GM21367 (cell line): ENCODE results near the gene SLC22A3.
"Not testable (repeated sequence)": the region's sequence is repeated elsewhere in the genome, so short reads cannot be mapped to it uniquely, and the experiment has no call there.

Experiments used
- ATAC-seq: cut with Tn5 transposase; IDR thresholded peaks from one replicate; pipeline ENCODE4 v1.9.1; 2021; ENCODE audit not compliant: unreplicated experiment

SLC22A3 gene

DNA sequence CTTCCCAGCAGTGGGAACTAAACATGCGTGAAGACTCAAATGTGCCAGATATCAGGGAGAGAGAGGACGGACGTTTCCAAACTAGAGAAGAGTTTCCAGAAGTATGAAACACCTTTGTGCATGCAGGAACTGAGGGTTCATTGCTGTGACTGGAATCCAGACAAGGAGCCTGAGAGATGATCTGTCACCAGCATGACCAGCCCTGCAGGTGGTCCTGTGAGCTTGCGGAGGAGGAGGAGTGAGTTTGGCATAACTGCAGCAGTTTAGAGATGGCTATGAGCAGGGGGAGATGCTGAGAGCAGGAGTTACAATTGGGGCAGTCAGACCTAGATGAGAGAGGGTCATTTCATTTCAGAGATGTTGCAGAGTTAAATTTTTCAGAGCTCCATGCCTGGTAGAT, 89.6 kb downstream of the SLC22A3 start:
- no peak for ATAC-seq

DNA sequence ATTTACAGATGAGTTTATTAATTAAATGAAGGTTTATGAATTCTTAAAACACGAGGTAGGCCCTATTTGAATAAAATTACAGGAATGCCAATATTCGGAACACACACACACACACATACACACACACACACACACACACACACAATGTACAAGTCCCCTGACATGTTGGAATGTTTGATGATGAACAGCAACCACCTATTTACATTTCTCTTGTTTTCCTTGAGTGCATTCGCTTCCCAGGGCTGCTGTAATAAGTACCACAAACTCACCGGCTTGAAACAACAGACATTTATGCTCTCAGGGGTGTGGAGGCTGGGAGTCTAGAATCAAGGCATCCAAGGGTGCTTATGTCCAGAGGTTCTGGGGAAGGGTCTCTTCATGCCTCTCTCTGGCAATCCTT, 90.3 kb downstream of the SLC22A3 start:
- ATAC-seq: no peak

DNA sequence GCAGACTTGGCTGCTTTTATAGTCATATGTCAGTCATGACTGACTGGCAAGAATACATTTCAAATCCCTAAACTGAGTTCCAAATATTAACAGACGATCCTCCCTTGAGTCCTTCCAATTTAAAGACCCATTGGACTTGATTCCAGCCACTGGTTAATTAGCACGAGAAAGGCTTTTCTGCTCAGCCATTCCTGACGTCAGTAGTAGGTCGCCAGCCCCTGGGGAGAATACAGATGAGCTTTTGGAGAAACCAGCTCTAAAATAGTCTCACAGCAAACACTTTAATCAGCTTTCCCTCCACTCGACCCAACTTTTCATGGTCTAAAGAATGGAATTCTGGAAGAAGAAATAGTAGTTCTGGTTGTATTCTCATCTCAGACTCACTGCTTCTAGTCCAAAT, 91.6 kb downstream of the SLC22A3 start:
- ATAC-seq: no peak

DNA sequence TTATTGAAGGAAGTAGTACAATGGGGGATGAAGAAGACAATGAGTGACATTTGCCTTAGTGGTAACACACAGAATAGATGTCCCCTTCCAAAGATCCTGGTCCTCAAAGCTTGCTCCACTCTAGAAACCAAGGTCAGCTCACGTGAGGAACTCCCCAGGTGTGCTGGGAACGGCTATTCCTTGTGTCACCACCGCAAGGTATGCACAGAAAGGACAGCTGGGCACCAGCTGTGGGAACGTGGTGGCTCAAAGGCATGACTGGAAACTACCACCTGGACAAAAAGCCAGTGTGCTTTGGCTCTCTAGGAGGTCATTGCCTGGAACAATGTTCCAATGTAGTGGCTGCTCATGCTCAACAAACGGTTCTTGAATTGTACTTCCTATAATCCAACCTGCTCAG, 94.0 kb downstream of the SLC22A3 start:
- no peak for ATAC-seq

DNA sequence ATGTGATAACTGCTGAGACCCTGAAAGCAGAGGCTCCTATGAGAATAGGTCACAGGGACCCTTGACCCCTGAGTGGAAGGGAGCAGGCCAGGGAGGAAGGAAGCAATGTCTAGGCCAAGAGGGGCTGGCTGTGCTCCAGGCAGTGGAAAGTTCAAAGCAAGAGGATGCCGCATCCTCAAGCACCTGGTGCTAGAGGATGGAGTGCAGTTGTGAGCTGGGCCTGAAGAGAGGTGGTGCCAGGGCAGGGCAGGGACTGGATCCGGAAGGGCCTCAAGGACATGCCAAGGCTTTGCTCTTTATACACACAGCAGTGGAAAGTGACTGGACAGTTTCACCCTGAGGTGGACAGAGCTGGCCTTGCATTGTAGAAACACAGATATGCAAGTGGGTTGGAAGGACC, 97.0 kb downstream of the SLC22A3 start:
- no peak for ATAC-seq

DNA sequence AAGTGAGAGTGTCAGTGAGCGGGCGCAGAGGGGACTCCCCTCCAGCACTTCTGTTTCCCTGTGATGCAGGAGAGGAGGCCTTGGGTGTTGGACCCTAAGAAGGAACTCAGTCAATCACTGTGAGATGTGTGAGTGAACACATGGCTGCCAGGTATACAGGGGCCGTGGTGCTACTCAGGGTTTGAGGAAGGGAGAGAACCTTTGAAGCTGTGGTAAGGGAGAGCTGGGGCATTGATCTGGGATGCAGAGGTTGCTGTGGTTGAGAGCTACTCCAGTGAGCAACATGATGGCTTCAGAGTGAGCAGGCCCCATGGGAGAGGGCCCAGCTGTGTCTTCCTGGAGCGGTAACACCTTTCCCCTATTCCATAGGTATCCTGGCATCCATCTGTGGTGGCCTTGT, 99.2 kb downstream of the SLC22A3 start:
- ATAC-seq: no peak

DNA sequence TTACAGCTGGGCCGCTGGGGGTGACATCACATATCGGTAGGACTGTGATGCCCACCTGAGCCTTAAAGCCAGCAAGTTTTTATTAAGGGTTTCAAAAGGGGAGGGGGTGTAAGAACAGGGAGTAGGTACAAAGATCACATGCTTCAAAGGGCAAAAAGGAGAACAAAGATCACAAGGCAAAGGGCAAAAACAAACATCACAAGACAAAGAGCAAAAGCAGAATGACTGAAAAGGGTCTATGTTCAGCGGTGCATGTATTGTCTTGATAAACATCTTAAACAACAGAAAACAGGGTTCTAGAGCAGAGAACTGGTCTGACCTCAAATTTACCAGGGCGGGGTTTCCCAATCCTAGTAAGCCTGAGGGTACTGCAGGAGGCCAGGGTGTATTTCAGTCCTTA, 101.6 kb downstream of the SLC22A3 start:
- not testable (repeated sequence) for ATAC-seq

DNA sequence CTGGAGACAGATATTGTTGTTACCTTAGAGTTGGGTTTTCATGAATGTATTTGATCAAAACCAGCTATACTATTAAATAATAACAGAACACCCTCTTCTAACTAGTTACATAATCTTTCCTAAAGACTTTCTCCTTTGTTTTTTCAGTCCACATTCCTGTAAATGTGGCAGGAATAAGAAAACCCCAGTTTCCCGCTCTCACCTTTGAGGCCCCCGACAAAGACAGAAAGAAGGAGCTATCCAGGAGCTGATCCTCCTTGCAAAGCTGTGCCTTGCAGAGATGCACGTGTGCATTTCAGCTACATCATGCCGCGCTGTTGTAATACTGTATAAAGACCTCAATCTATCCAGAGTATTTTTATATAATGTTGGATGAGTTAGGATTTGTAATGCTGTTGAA, 102.7 kb downstream of the SLC22A3 start:
- no peak for ATAC-seq

DNA sequence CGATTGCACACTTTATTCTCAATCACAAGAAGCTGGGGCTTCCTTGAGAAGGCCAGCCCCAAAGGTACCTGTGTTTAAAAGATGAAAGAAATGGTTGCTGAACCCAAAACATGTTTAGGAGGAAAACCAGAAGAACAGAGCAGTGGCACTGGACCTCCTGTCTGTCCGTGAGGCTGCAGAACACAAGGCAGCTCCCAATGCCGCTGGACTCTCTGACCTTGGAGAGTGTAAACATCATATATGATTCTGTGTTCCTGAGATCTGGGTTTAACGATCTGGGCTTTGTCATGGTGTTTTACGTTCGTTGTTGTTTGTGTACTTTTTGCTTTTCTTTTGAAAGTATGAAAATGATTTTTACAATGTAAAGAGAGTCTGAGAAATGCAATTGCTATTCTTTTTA, 106.1 kb downstream of the SLC22A3 start:
- ATAC-seq: no peak

DNA sequence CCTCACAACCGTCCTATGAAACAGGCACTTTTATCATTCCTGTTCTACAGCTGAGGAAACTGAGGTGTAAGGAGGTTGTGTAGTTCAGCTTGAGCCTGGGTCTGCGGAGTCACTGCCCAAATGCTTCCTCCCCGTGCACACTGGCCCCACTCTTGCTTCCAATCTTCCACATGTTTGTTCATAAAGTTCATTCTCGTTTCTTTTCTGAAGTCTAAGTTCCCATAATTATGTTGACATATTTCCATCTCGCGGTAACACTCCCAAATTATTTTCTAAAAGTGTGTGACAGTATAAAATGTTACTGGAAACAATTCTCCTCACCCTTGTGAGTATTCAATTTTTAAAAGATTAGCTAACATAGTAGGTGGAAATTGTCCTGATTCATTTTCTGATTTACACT, 106.9 kb downstream of the SLC22A3 start:
- ATAC-seq: no peak

DNA sequence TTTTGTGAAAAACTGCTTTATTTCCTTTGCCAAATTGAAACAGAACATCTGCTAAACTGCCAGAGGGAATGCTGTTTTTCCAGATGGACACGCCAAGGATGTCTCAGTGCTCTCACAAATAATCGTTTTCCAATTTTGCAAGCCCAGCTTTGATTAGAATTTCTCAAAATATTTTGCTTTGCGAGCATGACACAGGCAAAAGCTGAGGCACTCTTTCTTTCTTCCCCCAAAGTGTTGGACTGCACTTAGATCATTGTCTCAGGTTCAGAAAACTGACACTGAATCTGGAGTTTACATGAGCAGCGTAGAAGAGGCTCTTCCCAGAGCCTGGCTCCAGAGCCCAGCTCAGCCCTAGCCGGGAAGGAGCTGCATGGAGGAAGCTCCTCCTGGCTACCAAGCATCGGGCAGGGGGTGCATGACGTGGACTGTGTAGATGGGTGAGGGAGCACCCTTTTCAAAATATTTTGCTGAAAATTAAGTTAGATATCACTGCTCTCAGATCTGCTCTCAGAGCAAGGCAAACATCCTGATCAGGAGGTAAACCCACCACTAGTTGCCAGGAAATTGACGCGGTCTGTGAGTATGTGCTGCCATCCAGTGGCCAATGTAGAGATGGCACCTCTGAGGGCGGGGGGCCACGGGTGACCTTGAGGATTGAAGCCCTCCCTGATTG, 107.5 kb downstream of the SLC22A3 start:
- ATAC-seq: no peak

DNA sequence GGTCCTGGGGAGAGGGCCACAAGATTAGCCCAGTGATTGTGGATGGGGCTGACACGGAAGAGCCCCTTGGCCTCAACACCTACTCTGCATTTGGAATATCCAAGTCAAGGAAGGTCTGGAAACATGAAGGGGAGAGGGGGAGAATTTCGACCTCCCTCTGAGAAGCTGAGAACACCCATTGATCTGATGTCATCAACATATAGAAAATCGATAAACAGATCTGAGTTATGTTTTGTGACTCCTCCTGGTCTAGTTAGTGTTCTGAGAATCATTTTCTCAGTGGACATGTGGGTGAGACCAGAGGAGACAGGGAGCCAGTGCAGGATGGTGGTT, 108.0 kb downstream of the SLC22A3 start:
- no peak for ATAC-seq

DNA sequence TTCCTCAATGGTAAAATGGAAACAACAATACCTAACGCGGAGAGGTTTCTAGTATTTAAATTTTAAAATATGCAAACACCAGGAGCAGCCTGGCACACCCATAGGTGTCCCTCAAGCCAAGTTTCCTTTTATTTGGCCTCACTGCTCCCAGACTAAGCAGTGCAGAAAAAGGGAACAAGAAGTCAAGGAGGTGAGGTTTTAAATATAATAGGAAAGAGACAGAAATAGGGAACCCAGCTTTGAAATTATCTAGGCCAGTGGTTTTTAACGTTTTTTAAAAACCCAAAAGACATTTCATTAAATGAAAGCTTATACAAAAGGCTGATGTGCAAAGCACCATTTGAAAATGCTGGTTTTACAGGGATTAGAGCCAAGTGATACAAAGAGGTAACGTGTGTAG, 109.6 kb downstream of the SLC22A3 start:
- no peak for ATAC-seq

DNA sequence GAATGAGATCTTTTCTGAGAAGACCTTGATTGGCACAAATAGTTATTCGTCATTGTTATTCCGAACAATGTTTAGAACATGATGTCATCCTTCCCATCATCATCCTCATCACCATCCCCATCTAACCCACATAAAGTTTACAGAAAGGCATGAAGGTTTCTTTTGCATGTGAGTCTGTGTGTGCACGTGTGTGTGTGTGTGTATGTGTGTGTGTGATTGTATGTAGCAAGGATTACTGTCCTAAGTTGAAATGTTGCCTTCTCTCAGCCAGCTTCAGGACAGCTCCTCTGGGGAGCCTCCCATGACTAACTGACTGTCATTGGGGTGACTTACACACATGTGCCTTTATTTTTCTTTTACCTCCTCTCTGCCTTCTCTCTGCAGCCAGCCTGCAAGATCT, 113.5 kb downstream of the SLC22A3 start:
- no peak for ATAC-seq

DNA sequence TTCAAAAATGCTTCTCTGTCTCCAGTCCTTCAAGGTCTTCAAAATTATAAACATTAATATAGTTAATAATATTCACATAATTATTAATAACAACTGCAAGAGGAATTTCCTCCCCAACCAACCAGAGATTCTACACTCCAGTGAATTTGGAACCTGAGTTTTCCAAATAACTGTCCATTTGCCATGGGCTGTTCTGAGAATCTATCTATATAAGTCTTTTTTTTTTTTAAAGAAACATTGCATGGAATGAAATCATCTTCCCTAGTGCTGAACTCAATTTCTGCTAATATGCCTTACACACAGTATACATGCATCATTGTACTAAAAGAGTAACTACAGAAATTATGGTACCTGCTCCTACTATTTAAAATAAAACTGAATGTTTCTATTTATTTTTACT, 113.9 kb downstream of the SLC22A3 start:
- peak; percentile 17 for ATAC-seq

DNA sequence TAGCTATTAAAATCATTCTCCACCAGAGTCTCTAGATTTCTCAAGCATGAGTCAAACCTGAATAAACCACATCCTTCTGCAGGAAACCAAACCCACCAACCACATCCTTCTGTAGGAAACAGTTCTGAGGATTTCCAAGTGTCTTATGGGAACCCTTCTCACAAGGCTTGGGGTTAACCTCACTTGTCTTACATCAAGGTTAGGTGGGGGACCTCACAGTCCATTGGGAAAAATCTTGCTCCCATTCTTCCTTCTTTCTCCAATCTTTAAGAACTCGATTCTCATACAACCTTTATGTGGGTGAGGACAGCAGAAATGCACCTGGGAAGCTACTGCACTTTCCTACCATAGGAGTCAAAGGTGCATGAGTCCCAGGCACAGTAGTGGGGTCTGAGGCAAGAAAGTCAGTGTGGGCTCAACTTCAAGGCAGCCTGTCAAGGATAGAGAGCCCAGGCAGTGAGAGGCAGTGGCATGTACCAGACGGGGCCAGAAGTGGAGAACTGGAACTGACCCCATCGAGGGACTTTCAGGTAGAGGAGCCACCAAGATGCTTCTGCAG, 114.5 kb downstream of the SLC22A3 start:
- peak; percentile 95 for ATAC-seq

DNA sequence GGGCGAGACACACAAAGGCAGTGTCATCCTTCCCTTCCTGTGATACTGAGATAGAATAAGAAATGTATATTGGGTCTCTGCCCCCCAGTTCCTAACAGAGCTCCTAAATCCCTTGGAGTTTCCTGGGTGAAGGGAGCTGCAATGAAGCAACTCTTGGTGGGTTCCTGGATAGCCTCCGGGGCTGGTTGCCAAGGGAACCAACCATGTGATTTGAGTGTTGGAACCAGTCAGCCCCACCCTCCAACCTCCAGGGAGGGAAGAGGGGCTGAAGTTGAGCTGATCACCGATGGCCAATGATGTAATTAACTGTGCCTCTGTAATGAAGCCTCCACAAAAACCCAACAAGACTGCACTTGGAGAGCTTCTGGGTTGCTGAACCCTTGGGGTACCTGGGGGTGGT, 116.6 kb downstream of the SLC22A3 start:
- ATAC-seq: no peak

DNA sequence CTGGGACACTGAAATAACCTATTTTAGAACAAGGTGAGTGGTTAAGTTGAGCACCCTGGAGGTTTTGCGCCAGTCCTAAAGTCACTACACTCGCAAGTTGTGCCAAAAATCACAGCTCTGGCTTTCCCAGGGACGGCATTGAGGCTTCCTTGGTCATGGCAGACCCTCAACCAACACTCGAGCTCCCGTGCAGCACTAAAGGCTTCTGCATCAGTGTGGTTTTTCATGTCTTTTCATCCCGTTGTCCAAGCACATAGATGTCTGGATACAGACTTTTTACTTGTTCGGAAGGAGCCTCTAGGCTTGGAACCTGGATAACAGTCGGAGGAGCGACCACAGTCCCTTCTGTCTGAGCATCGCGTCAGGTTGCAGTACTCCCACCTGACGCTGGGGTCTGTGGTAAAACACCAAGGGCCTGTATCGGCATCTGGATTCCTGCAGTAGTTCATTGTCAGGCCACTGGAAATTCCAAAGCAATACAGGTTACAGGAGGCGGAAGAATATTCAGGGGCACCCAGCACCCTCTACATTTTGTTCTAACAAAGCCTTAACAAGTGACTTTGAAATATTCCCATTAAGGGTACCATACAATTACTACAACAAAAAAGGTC, 119.2 kb downstream of the SLC22A3 start:
- ATAC-seq: not testable (repeated sequence)

DNA sequence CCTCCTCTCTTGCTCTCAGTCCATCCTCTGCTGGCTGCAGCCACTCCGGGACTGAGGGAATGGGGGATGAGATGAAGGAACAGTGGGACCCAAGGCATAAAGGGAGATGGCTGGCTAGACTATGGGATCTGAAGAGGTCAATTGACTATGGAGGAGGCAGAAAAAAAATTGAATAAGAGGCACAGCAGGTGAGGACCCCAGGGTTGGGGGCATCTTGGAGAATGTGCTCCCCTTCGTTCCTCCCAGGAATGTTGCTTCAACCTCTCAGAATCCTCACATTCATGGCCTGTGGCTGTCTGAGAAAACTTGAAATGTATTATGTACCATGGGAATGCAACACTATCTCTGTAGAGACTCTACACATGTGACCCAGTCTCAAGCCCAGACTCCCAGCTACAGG, 121.0 kb downstream of the SLC22A3 start:
- no peak for ATAC-seq

DNA sequence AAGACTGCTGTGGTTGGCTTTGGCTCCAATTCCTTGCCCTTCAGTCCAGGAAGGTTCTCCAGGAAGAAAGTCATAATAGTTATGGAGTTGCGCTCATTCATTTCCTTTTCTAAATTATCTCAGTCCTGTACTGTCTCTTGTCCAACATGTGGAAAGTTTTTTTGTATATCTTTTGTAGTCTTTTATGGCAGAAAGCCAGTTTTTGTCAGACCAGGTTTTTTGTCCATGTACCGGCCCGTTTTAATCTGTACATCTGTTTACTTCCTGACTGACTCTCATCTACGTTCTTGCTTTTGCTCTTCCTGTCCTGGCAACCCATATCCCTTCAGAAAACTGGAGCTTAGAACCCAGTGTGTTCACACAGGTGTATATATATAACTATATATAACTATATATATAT, 127.9 kb downstream of the SLC22A3 start:
- not testable (repeated sequence) for ATAC-seq

DNA sequence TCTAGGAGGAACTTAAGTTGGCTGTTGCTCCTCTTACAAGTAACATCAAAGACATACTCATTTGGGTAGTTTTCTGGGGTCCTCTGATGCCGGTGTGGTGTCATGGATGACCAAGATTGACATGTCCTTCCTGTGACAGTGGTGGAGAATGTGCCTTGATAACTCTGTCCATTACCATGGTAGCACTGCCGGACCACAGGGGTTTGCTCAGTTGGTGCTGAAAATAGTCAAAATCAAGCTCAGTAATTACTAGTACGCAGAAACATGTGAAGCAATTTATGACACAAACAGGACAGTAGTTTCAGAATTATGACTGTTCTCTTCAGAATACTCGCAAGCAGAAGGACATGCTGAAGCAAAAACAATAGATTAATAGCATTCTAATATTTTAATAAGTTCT, 128.9 kb downstream of the SLC22A3 start:
- ATAC-seq: not testable (repeated sequence)

DNA sequence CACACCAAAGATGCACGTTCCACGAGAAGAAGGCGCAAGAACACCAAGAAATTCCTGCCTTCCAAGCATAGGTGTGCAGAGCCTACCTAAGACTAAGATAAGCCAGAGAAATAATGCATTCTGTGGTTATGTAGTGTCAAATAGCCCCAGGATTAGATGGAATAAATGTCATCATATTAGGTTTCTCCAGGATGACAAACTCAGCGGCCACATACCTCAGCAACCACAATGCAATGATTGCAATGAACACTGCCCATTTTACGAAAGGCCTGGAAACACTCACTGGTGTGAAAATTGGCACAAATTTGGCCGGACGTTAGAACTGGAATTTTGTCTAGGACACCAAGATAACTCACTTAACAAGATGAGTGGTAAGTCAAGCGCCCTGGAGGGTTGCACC, 129.7 kb downstream of the SLC22A3 start:
- no peak for ATAC-seq

DNA sequence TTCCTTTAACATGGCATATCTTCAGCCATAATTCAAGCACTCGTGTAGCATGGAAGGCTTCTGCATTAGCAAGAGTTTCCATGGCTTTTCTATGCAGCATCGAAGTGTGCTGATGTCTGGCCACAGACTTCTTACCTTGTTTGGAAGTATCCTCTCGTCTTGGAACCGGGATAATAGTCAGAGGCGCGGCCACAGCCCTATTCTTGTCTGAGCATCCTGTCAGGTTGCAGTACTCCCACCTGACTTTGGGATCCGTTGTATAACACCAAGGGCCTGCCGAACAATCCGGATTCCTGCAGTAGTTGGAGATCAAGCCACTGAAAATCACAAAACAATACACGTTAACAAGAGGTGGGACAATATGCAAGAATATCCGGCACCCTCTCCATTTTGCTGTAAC, 138.9 kb downstream of the SLC22A3 start:
- no peak for ATAC-seq
